ENCODE results near the gene NUDT14. TPM values are rescaled to one million over a fixed set of nuclear protein-coding genes. Genes with fewer than 3 reads are reported as not detected.

NUDT14 gene
- 10 to 100 TPM; 17.4 to 18.0 TPM for total RNA-seq
- 10 to 100 TPM; 10.5 to 20.2 TPM for polyA plus RNA-seq

- ChIA-PET POLR2A (ENCODE audit: partially characterized antibody) (interaction anchor here (1.1 to 1.8 kb wide), 3 partner anchors 11 to 133 kb away, joined by 4 to 7 read pairs (median 5); partner anchors contain the start of gene BRF1), CTCF (ENCODE audit: partially characterized antibody) (interaction anchor here (0.8 to 1.8 kb wide), 8 partner anchors 9 to 111 kb away, joined by 3 to 9 read pairs (median 3); no protein-coding TSS in a partner anchor)
- intact Hi-C loops (cut with micrococcal nuclease) = loop anchor here (5.0 kb wide), 2 partner anchors 89 to 121 kb away; partner anchors contain the start of gene BRF1
Measured at GRCh38 chr14:105180592-105181548, at the start of gene NUDT14. Gene NUDT14, minus strand, starts transcription at chr14:105181312. Its CDS starts 103 bp downstream, at chr14:105181209.

GRCh38 chr14:105229099-105229655, 48.1 kb upstream of the NUDT14 start:
- CTCF ChIA-PET (ENCODE audit: partially characterized antibody) = no interaction called here
- no peak overlapping the region for H3K27ac Mint-ChIP-seq
- H3K9me3 Mint-ChIP-seq = no peaks in the 10 kb centered on the region
- H3K9me3 ChIP-seq (ENCODE audit: control insufficient read depth in 1 of 2, low read length in 2 of 2) = no peaks in the 10 kb centered on the region
- POLR2A ChIA-PET (ENCODE audit: partially characterized antibody) = no interaction called here
- H3K27me3 Mint-ChIP-seq = no peaks in the 10 kb centered on the region
- no peaks in the 10 kb centered on the region for H3K4me1 ChIP-seq (ENCODE audit: insufficient read depth, low read length)
- H3K4me3 Mint-ChIP-seq = no peak overlapping the region
- intact Hi-C loops (cut with micrococcal nuclease) = no loop called here
- no peak overlapping the region for H3K27ac ChIP-seq (ENCODE audit: low read depth, low read length)
- H3K27me3 ChIP-seq (ENCODE audit: insufficient read depth, low read length) = no peaks in the 10 kb centered on the region
- H3K4me1 Mint-ChIP-seq = peaks cover 0 to 1% (median 0%) of the 10 kb centered on the region in 4 donors
- H3K36me3 Mint-ChIP-seq = peaks cover 3 to 16% of the 10 kb centered on the region in 2 donors
- no peak overlapping the region for H3K4me3 ChIP-seq (ENCODE audit: low read length in 2 of 2)
- H3K36me3 ChIP-seq (ENCODE audit: insufficient read depth, low read length) = peaks cover 14% of the 10 kb centered on the region
- DNase-seq = no peak

More at GRCh38 chr14:105180592-105181548, at the start of gene NUDT14:
- H3K4me3 Mint-ChIP-seq = peak within 1 kb of the TSS; percentile 73 to 85 (median 77)
- H3K9me3 Mint-ChIP-seq = no peaks in the 10 kb centered on the region
- Histone ChIP-seq H3K4me1 (ENCODE audit: insufficient read depth, low read length) (peaks cover 28% of the 10 kb centered on the region), H3K27ac (ENCODE audit: low read depth, low read length) (no peak within 1 kb of the TSS), H3K36me3 (ENCODE audit: insufficient read depth, low read length) (no peaks in the 10 kb centered on the region), H3K27me3 (ENCODE audit: insufficient read depth, low read length) (no peaks in the 10 kb centered on the region), H3K4me3 (ENCODE audit: low read length in 2 of 2) (peak within 1 kb of the TSS in 1 of 2 donors; percentile 32), H3K9me3 (ENCODE audit: control insufficient read depth in 1 of 2, low read length in 2 of 2) (no peaks in the 10 kb centered on the region)
- H3K4me1 Mint-ChIP-seq = peaks cover 1 to 21% (median 8%) of the 10 kb centered on the region in 4 donors
- H3K36me3 Mint-ChIP-seq = no peaks in the 10 kb centered on the region
- DNase-seq = peak; percentile 78 to 86 (median 82)
- H3K27me3 Mint-ChIP-seq = no peaks in the 10 kb centered on the region
- peak within 1 kb of the TSS in 6 of 7 donors; percentile 31 to 89 (median 46) for H3K27ac Mint-ChIP-seq

GRCh38 chr14:105228562-105228961, 47.5 kb upstream of the NUDT14 start:
- no peaks in the 10 kb centered on the region for H3K9me3 Mint-ChIP-seq
- peaks cover 0 to 1% (median 0%) of the 10 kb centered on the region in 4 donors for H3K4me1 Mint-ChIP-seq
- no peak overlapping the region for H3K4me3 Mint-ChIP-seq
- peaks cover 4 to 22% of the 10 kb centered on the region in 2 donors for H3K36me3 Mint-ChIP-seq
- DNase-seq = no peak
- no peaks in the 10 kb centered on the region for H3K27me3 Mint-ChIP-seq
- H3K27ac Mint-ChIP-seq = no peak overlapping the region
- Histone ChIP-seq H3K9me3 (ENCODE audit: control insufficient read depth in 1 of 2, low read length in 2 of 2) (no peaks in the 10 kb centered on the region), H3K27ac (ENCODE audit: low read depth, low read length) (no peak overlapping the region), H3K4me1 (ENCODE audit: insufficient read depth, low read length) (no peaks in the 10 kb centered on the region), H3K27me3 (ENCODE audit: insufficient read depth, low read length) (no peaks in the 10 kb centered on the region), H3K4me3 (ENCODE audit: low read length in 2 of 2) (no peak overlapping the region), H3K36me3 (ENCODE audit: insufficient read depth, low read length) (peaks cover 15% of the 10 kb centered on the region)
- ChIA-PET POLR2A (ENCODE audit: partially characterized antibody) (no interaction called here), CTCF (ENCODE audit: partially characterized antibody) (no interaction called here)
- intact Hi-C loops (cut with micrococcal nuclease) = no loop called here

GRCh38 chr14:105227346-105227745, 46.2 kb upstream of the NUDT14 start:
- Mint-ChIP-seq H3K4me1 (peaks cover 0 to 3% (median under 1%) of the 10 kb centered on the region in 4 donors), H3K36me3 (peaks cover 11 to 29% of the 10 kb centered on the region in 2 donors), H3K4me3 (no peak overlapping the region), H3K27ac (peak overlapping the region in 2 of 7 donors; percentile 12 to 43), H3K27me3 (no peaks in the 10 kb centered on the region), H3K9me3 (no peaks in the 10 kb centered on the region)
- Histone ChIP-seq H3K27me3 (ENCODE audit: insufficient read depth, low read length) (no peaks in the 10 kb centered on the region), H3K36me3 (ENCODE audit: insufficient read depth, low read length) (peaks cover 22% of the 10 kb centered on the region), H3K4me1 (ENCODE audit: insufficient read depth, low read length) (no peaks in the 10 kb centered on the region), H3K4me3 (ENCODE audit: low read length in 2 of 2) (no peak overlapping the region), H3K9me3 (ENCODE audit: control insufficient read depth in 1 of 2, low read length in 2 of 2) (no peaks in the 10 kb centered on the region), H3K27ac (ENCODE audit: low read depth, low read length) (no peak overlapping the region)
- POLR2A ChIA-PET (ENCODE audit: partially characterized antibody) = no interaction called here
- no peak for DNase-seq
- CTCF ChIA-PET (ENCODE audit: partially characterized antibody) = no interaction called here
- intact Hi-C loops (cut with micrococcal nuclease) = no loop called here

GRCh38 chr14:105226198-105226597, 45.1 kb upstream of the NUDT14 start:
- H3K36me3 ChIP-seq (ENCODE audit: insufficient read depth, low read length) = peaks cover 25% of the 10 kb centered on the region
- no peaks in the 10 kb centered on the region for H3K4me1 ChIP-seq (ENCODE audit: insufficient read depth, low read length)
- no peaks in the 10 kb centered on the region for H3K9me3 ChIP-seq (ENCODE audit: control insufficient read depth in 1 of 2, low read length in 2 of 2)
- no peak overlapping the region for H3K4me3 ChIP-seq (ENCODE audit: low read length in 2 of 2)
- intact Hi-C loops (cut with micrococcal nuclease) = no loop called here
- H3K27ac ChIP-seq (ENCODE audit: low read depth, low read length) = no peak overlapping the region
- Mint-ChIP-seq H3K36me3 (peaks cover 18 to 35% of the 10 kb centered on the region in 2 donors), H3K4me1 (peaks cover 0 to 3% (median under 1%) of the 10 kb centered on the region in 4 donors), H3K9me3 (no peaks in the 10 kb centered on the region), H3K27me3 (no peaks in the 10 kb centered on the region), H3K4me3 (no peak overlapping the region), H3K27ac (no peak overlapping the region)
- ChIA-PET CTCF (ENCODE audit: partially characterized antibody) (no interaction called here), POLR2A (ENCODE audit: partially characterized antibody) (interaction anchor here (0.5 kb wide), 1 partner anchor 664 kb away, joined by 3 read pairs; no protein-coding TSS in a partner anchor)
- no peak for DNase-seq
- H3K27me3 ChIP-seq (ENCODE audit: insufficient read depth, low read length) = no peaks in the 10 kb centered on the region

GRCh38 chr14:105224845-105225570, 43.9 kb upstream of the NUDT14 start:
- H3K27ac Mint-ChIP-seq = peak overlapping the region in 1 of 7 donors; percentile 54
- CTCF ChIA-PET (ENCODE audit: partially characterized antibody) = no interaction called here

More at GRCh38 chr14:105224845-105225570, 43.9 kb upstream of the NUDT14 start:
- H3K36me3 ChIP-seq (ENCODE audit: insufficient read depth, low read length) = peaks cover 36% of the 10 kb centered on the region
- no peak overlapping the region for H3K27ac ChIP-seq (ENCODE audit: low read depth, low read length)
- Mint-ChIP-seq H3K4me1 (peaks cover 0 to 3% (median under 1%) of the 10 kb centered on the region in 4 donors), H3K27me3 (no peaks in the 10 kb centered on the region), H3K9me3 (no peaks in the 10 kb centered on the region), H3K4me3 (no peak overlapping the region), H3K36me3 (peaks cover 26 to 37% of the 10 kb centered on the region in 2 donors)
- POLR2A ChIA-PET (ENCODE audit: partially characterized antibody) = no interaction called here
- no peak overlapping the region for H3K4me3 ChIP-seq (ENCODE audit: low read length in 2 of 2)
- H3K27me3 ChIP-seq (ENCODE audit: insufficient read depth, low read length) = no peaks in the 10 kb centered on the region
- H3K4me1 ChIP-seq (ENCODE audit: insufficient read depth, low read length) = no peaks in the 10 kb centered on the region
- intact Hi-C loops (cut with micrococcal nuclease) = no loop called here
- peak in 1 of 5 donors; percentile 33 for DNase-seq
- H3K9me3 ChIP-seq (ENCODE audit: control insufficient read depth in 1 of 2, low read length in 2 of 2) = no peaks in the 10 kb centered on the region
